HepG2 (cell line): ENCODE measurements around the gene UBAC2. TPM values are rescaled to one million over a fixed set of nuclear protein-coding genes. Genes with fewer than 3 reads are reported as not detected.

Experiments
- ATAC-seq: fragments of 200-7000 bp; cut with Tn5 transposase; 3 replicates; pipeline ENCODE4 v1.9.1; 2020; ENCODE audit warnings: mild to moderate bottlenecking, moderate library complexity
- BruUV-seq: library from RNA; stranded (reverse); fragments of 400-500 nt; replicated peaks from 2 replicates; lab custom pipeline; 2021; lab: Mats Ljungman, UMichigan
- CTCF ChIA-PET: fragments of 300-600 bp; formaldehyde crosslinking; extraction: SDS; loops from one replicate; lab custom pipeline; 2021; ENCODE audit warnings: low total read pairs, inconsistent platforms, low intra/inter-chr PET ratio; lab: Yijun Ruan, JAX
- POLR2A ChIA-PET: fragments of 350-600 bp; sonication (Branson Sonifier 250); formaldehyde crosslinking; loops from one replicate; lab custom pipeline; 2020; ENCODE audit warnings: antibody characterized with exemption, inconsistent platforms; lab: Yijun Ruan, JAX
- DNase-seq: peaks from one replicate; pipeline ENCODE4 v3.0.0-alpha.2; 2015; ENCODE audit warnings: low spot score
- FAIRE-seq: peaks from 3 replicates; lab custom pipeline; 2011; peaks lifted over from hg19 to GRCh38; lab: Jason Lieb, UNC
- H2AFZ ChIP-seq: one replicate; pipeline ENCODE4 v1.6.1; 2011; ENCODE audit warnings: low read length, inconsistent platforms
- H3K27ac ChIP-seq: fragments of 300-600 bp; 3 replicates; pipeline ENCODE4 v1.8.0; 2011; ENCODE audit warnings: mixed run types, mild to moderate bottlenecking, mixed read lengths, low read length, inconsistent platforms; ENCODE audit not compliant: insufficient read depth; ENCODE audit errors: extremely low read length
- H3K27me3 ChIP-seq, 2 experiments: fragments of 200-600 bp in 1 of 2; 2 replicates in 1 of 2; 3 replicates in 1 of 2; pipeline versions ENCODE4 v1.6.0 to v1.8.0; 2011; ENCODE audit warnings: low read length in 2 of 2, mild to moderate bottlenecking in 2 of 2, moderate library complexity in 2 of 2, inconsistent platforms in 1 of 2; ENCODE audit not compliant: insufficient read depth in 2 of 2, control insufficient read depth in 1 of 2
- H3K36me3 ChIP-seq, 2 experiments: fragments of 200-600 bp in 1 of 2; replicated peaks in 1 of 2; 2 replicates in 1 of 2; 3 replicates in 1 of 2; pipeline versions ENCODE4 v1.5.1 to v1.8.0; 2011; ENCODE audit warnings: low read length in 2 of 2, inconsistent platforms in 1 of 2; ENCODE audit not compliant: insufficient read depth in 2 of 2, control insufficient read depth in 1 of 2
- H3K4me1 ChIP-seq: 2 replicates; pipeline ENCODE4 v1.5.1; 2012; ENCODE audit warnings: low read length, inconsistent platforms; ENCODE audit not compliant: insufficient read depth
- H3K4me2 ChIP-seq: 2 replicates; pipeline ENCODE4 v1.6.0; 2011; ENCODE audit warnings: low read depth, low read length, inconsistent platforms
- H3K4me3 ChIP-seq, 3 experiments: fragments of 200-600 bp in 1 of 3; sonication (generic), shearing (Covaris generic) in 1 of 3; replicated peaks in 1 of 3; 2 replicates each; pipeline ENCODE4 v1.5.1; 2011 to 2016; ENCODE audit warnings: low read length in 3 of 3, inconsistent platforms in 2 of 3, low read depth in 2 of 3, mild to moderate bottlenecking in 2 of 3, control low read depth in 1 of 3, mixed read lengths in 1 of 3; ENCODE audit not compliant: insufficient read depth in 1 of 3
- H3K79me2 ChIP-seq: one replicate; pipeline ENCODE4 v1.6.1; 2011; ENCODE audit warnings: low read length, inconsistent platforms; ENCODE audit not compliant: insufficient read depth
- H3K9ac ChIP-seq: 2 replicates; pipeline ENCODE4 v1.6.0; 2011; ENCODE audit warnings: mild to moderate bottlenecking, low read depth, low read length, inconsistent platforms; ENCODE audit not compliant: insufficient read depth
- H3K9me3 ChIP-seq: 2 replicates; pipeline ENCODE4 v1.5.1; 2012; ENCODE audit warnings: mild to moderate bottlenecking, low read length
- H4K20me1 ChIP-seq: 2 replicates; pipeline ENCODE4 v1.6.0; 2011; ENCODE audit warnings: inconsistent platforms, mild to moderate bottlenecking, low read length, moderate library complexity; ENCODE audit not compliant: insufficient read depth
- FOSL2 ChIP-seq: sonication (generic); formaldehyde crosslinking; IDR thresholded peaks from 2 replicates; pipeline ENCODE4 v1.4.0; 2020; ENCODE audit warnings: missing genetic modification reagents
- JUNB ChIP-seq: sonication (generic); formaldehyde crosslinking; IDR thresholded peaks from 2 replicates; pipeline ENCODE4 v1.8.0; 2022; ENCODE audit warnings: missing genetic modification reagents, mild to moderate bottlenecking, borderline replicate concordance
- MEIS1 ChIP-seq: sonication (generic); formaldehyde crosslinking; IDR thresholded peaks from 2 replicates; pipeline ENCODE4 v1.9.0; 2021; ENCODE audit warnings: mild to moderate bottlenecking, missing genetic modification reagents, moderate library complexity, borderline replicate concordance
- ZEB1 ChIP-seq: IDR thresholded peaks from 2 replicates; pipeline ENCODE4 v1.6.1; 2012; ENCODE audit warnings: mild to moderate bottlenecking, low read depth, inconsistent platforms; ENCODE audit not compliant: insufficient replicate concordance
- ZFP1 ChIP-seq: IDR thresholded peaks from 2 replicates; pipeline ENCODE4 v1.6.1; 2016
- ZNF12 ChIP-seq: sonication (generic); formaldehyde crosslinking; IDR thresholded peaks from 2 replicates; pipeline ENCODE4 v1.5.0; 2020; ENCODE audit warnings: missing genetic modification reagents
- WGBS: methylation state at CpG from one replicate; pipeline ENCODE4 v1.1.6; 2017; ENCODE audit warnings: low lambda C conversion rate; 5-methylcytosine and 5-hydroxymethylcytosine counted together
- in situ Hi-C: cut with HindIII; loops from 2 replicates; pipeline ENCODE4 v1.10.0; 2017; ENCODE audit warnings: low pct_unique_long_range_greater_than_20kb; ENCODE audit not compliant: extremely low pct_ligation_motif_present
- intact Hi-C: fragments of 100-400 bp; cut with micrococcal nuclease; formaldehyde crosslinking; loops from one replicate; pipeline ENCODE4 v1.10.0; 2022; ENCODE audit not compliant: unreplicated experiment
- polyA plus RNA-seq, 8 experiments: library from polyadenylated mRNA; depleted of rRNA in 3 of 8; stranded (reverse) in 7 of 8; unstranded in 1 of 8; fragments of >200 nt; fragmentation: Illumina TruSeq in 4 of 8; extraction: Trizol in 4 of 8; gene quantifications; 2 replicates each; pipeline versions ENCODE4 v1.2.1 to v1.2.3, GENCODE V29; 2011 to 2016; ENCODE audit warnings: low read depth in 4 of 8, missing spikeins in 1 of 8, mixed read lengths in 1 of 8; ENCODE audit not compliant: insufficient read depth in 1 of 8
- total RNA-seq, 5 experiments: library from RNA; depleted of rRNA; stranded (reverse); fragments of >200 nt; fragmentation: Illumina TruSeq; extraction: Trizol; gene quantifications; 2 replicates each; pipeline ENCODE4 v1.2.3, GENCODE V29; 2016; ENCODE audit warnings: low read depth in 1 of 5
- TF ChIP-seq, protein P1 (sequence below): sonication (generic); formaldehyde crosslinking; IDR thresholded peaks from 2 replicates; pipeline ENCODE4 v1.5.1; 2020; ENCODE audit warnings: mild to moderate bottlenecking, missing genetic modification reagents, moderate library complexity
- TF ChIP-seq, protein P2 (sequence below): sonication (generic); formaldehyde crosslinking; IDR thresholded peaks from 2 replicates; pipeline ENCODE4 v1.5.0; 2020; ENCODE audit warnings: mild to moderate bottlenecking, missing genetic modification reagents, moderate library complexity

UBAC2 gene
- total and polyA plus RNA-seq, 2 of the 13 experiments (the other 11 are each of a cell fraction or from before 2014, with no cell fraction given), result 61.3 to 80.8 TPM

DNA sequence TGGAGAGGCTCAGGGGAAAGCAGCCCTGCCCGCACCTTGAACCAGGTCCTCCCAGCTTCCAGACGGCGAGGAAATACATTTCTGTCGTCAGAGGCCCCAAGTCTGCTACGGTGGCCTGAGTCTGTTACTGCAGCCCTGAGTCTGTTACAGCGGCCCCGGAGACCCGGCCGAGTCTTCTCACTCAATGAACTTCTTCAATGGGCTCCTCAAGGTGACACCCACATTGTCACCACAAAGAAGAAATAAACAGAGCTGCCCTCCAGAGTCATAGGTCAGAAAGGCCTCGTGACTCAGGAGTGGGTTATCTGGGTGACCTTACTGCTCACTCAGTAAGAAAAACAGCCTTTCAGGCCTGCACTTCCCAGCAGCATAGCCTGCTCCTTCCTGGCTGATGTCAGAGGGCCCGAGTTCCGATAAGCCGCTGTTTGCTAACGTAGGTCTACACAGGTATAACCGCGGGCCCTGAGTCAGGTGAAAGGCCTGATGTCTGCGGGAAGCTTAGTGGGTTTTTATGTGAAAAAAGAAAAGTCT, 233.7 kb downstream of the UBAC2 start (continued):
- TF ChIP-seq, protein P1, sequence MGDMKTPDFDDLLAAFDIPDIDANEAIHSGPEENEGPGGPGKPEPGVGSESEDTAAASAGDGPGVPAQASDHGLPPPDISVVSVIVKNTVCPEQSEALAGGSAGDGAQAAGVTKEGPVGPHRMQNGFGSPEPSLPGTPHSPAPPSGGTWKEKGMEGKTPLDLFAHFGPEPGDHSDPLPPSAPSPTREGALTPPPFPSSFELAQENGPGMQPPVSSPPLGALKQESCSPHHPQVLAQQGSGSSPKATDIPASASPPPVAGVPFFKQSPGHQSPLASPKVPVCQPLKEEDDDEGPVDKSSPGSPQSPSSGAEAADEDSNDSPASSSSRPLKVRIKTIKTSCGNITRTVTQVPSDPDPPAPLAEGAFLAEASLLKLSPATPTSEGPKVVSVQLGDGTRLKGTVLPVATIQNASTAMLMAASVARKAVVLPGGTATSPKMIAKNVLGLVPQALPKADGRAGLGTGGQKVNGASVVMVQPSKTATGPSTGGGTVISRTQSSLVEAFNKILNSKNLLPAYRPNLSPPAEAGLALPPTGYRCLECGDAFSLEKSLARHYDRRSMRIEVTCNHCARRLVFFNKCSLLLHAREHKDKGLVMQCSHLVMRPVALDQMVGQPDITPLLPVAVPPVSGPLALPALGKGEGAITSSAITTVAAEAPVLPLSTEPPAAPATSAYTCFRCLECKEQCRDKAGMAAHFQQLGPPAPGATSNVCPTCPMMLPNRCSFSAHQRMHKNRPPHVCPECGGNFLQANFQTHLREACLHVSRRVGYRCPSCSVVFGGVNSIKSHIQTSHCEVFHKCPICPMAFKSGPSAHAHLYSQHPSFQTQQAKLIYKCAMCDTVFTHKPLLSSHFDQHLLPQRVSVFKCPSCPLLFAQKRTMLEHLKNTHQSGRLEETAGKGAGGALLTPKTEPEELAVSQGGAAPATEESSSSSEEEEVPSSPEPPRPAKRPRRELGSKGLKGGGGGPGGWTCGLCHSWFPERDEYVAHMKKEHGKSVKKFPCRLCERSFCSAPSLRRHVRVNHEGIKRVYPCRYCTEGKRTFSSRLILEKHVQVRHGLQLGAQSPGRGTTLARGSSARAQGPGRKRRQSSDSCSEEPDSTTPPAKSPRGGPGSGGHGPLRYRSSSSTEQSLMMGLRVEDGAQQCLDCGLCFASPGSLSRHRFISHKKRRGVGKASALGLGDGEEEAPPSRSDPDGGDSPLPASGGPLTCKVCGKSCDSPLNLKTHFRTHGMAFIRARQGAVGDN, result peak; percentile 13
- TF ChIP-seq MEIS1 (CRISPR knock-in tag) (no peak), ZFP1 (CRISPR knock-in tag) (no peak), ZNF12 (peak; percentile 99), FOSL2 (CRISPR knock-in tag) (peak; percentile 41; the same call in 1 of the 2 replicates)
- TF ChIP-seq, all 625 proteins: peak for 13

GRCh38 chr13:99435116-99435515, 234.5 kb downstream of the UBAC2 start:
- no peak for TF ChIP-seq ZEB1
- TF ChIP-seq JUNB (CRISPR knock-in tag), result no peak
- TF ChIP-seq, protein P2, sequence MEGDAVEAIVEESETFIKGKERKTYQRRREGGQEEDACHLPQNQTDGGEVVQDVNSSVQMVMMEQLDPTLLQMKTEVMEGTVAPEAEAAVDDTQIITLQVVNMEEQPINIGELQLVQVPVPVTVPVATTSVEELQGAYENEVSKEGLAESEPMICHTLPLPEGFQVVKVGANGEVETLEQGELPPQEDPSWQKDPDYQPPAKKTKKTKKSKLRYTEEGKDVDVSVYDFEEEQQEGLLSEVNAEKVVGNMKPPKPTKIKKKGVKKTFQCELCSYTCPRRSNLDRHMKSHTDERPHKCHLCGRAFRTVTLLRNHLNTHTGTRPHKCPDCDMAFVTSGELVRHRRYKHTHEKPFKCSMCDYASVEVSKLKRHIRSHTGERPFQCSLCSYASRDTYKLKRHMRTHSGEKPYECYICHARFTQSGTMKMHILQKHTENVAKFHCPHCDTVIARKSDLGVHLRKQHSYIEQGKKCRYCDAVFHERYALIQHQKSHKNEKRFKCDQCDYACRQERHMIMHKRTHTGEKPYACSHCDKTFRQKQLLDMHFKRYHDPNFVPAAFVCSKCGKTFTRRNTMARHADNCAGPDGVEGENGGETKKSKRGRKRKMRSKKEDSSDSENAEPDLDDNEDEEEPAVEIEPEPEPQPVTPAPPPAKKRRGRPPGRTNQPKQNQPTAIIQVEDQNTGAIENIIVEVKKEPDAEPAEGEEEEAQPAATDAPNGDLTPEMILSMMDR (CRISPR knock-in tag), result peak; percentile 20; the same call in 1 of the 2 replicates
- Histone ChIP-seq H4K20me1 (no peaks in the 10 kb centered on the region), H2AFZ (no peak overlapping the region), H3K4me3 (no peak overlapping the region; a peak in 1 of 6 replicates), H3K9me3 (no peaks in the 10 kb centered on the region), H3K36me3 (no peaks in the 10 kb centered on the region), H3K27me3 (peaks cover 0 to 12% of the 10 kb centered on the region in 2 experiments; a peak in 4 of 5 replicates), H3K4me1 (peaks cover 40% of the 10 kb centered on the region), H3K9ac (no peak overlapping the region), H3K27ac (no peak overlapping the region), H3K79me2 (no peaks in the 10 kb centered on the region), H3K4me2 (peak overlapping the region; percentile 90)
- ChIA-PET CTCF (interaction anchor here (1.3 to 4.3 kb wide), 2 partner anchors 48 to 258 kb away, joined by 4 to 70 read pairs; no protein-coding TSS in a partner anchor), POLR2A (interaction anchor here (1.0 kb wide), 1 partner anchor 234 kb away, joined by 5 read pairs; the partner anchor contains the start of gene UBAC2)
- WGBS, result 56% methylated on average over 6 of the region's 6 CpGs
- intact Hi-C loops, result no loop called here
- no TSS peak for BruUV-seq
- in situ Hi-C loops, result loop anchor here (5.0 to 10.0 kb wide), 2 partner anchors 170 to 258 kb away; no protein-coding TSS in a partner anchor
- no peak for FAIRE-seq
- DNase-seq, result no peak
- ATAC-seq, result no peak
